Measurements from ENCODE around the gene ATP10B.
A peak's percentile ranks its signal among the peaks of the same experiment; 100 is the strongest.

ATP10B gene

GRCh38 chr5:160547061-160547460 lies 304.9 kb downstream of the ATP10B start:
- DNase-seq: no peak

DNA sequence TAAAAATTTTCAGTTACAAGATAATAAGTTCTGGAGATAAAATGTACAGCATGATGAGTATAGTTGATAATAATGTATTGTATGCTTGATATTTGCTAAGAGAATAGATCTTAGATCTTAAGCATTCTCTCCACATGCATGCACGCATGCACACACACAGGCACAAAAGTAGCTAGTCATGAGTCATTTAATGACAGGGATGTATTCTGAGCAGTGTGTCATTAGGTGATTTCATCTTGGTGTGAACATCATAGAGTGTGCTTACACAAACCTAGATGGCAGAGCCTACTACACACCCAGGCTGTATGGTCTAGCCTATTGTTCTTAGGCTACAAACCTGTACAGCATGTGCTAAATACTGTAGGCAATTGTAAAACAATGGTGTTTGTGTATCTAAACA lies 306.2 kb downstream of the ATP10B start:
- DNase-seq: peak; percentile 29

GRCh38 chr5:160543395-160543794 lies 308.6 kb downstream of the ATP10B start:
- DNase-seq: peak; percentile 12

GRCh38 chr5:160542840-160543239 lies 309.2 kb downstream of the ATP10B start:
- no peak for DNase-seq

DNA sequence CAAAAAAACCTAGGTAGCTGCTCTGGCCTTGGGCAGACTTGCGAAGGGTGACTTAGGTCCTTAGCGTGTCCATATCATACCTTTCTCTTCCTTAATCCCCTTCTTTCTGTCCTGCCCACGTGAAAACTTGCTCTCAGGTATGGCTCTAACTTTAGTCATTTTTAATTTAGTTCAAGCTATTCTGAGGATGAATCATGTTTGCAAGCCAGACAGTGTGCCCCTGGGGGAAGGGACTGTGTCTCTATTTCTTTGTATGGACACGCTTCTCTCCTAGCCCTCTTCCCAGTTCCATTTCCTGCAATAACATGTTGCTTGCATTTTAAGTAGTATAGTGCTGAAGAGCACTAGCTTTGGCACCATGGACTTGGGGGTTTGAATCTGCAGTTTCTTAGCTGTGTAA lies 309.7 kb downstream of the ATP10B start:
- DNase-seq: peak; percentile 27

DNA sequence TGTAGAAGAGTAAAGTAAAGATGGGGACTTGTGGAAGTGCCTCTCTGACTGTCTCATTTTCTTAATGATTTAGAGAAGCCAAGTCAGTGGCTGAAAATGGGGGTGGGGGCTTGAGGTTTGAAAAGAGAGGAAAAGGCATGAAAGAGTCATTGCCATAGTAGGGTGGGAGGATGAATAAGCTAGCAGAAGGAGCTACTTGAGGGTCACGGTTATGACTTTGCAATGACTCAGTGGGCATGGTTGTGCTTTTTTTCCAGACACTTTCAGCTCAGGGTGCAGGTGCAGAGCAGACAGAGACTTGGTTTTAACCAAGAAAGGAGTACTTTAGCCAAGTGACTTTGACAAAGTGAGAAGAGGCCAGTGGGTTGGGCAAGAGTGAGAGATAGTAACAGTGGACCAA lies 312.6 kb downstream of the ATP10B start:
- DNase-seq: peak; percentile 49

DNA sequence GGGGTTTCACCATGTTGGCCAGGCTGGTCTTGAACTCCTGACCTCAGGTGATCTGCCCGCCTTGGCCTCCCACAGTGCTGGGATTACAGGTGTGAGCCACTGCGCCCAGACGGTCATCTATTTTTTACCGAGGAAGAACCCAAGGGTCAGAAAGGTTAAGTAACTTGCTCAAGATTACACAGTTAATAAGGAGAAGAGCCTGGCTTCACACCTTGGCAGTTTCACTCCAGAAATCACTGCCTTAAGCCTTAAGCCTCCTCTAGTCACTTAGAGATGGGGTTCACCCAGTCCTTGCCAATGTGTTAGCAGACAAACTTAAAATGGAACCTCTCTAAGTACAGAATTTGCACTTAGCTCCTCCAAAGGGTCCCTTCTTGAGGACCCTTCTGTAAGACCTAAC lies 314.1 kb downstream of the ATP10B start:
- no peak for DNase-seq

GRCh38 chr5:160537116-160537515 lies 314.9 kb downstream of the ATP10B start:
- no peak for DNase-seq

- DNase-seq: no peak
Observed at GRCh38 chr5:160534914-160535313, 317.1 kb downstream of the ATP10B start.

DNA sequence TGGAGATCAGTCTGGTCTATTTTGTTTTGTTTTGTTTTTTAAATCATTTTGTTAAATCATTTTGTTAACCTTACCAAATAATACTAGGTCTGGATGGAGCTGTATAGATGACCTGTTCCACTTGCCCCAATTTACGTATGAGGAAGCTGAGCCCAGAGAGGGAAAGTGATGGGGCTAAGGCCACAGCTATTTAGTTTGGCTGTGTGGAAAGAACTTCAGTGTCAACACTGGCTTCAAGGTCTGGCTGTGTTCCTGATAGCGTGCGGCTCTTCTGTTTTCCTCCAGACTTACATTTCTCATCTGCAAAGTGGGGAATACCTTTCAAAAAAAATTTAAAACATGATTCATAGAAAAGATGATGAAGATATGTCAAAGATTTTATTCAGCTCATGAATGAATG lies 317.9 kb downstream of the ATP10B start:
- DNase-seq: no peak

GRCh38 chr5:160525471-160526261 lies 326.3 kb downstream of the ATP10B start:
- no peak for DNase-seq

- DNase-seq: peak; percentile 20
Observed at GRCh38 chr5:160524827-160525226, 327.2 kb downstream of the ATP10B start.

GRCh38 chr5:160523502-160524163 lies 328.4 kb downstream of the ATP10B start:
- DNase-seq: no peak

GRCh38 chr5:160521392-160521663 lies 330.7 kb downstream of the ATP10B start:
- DNase-seq: no peak

DNA sequence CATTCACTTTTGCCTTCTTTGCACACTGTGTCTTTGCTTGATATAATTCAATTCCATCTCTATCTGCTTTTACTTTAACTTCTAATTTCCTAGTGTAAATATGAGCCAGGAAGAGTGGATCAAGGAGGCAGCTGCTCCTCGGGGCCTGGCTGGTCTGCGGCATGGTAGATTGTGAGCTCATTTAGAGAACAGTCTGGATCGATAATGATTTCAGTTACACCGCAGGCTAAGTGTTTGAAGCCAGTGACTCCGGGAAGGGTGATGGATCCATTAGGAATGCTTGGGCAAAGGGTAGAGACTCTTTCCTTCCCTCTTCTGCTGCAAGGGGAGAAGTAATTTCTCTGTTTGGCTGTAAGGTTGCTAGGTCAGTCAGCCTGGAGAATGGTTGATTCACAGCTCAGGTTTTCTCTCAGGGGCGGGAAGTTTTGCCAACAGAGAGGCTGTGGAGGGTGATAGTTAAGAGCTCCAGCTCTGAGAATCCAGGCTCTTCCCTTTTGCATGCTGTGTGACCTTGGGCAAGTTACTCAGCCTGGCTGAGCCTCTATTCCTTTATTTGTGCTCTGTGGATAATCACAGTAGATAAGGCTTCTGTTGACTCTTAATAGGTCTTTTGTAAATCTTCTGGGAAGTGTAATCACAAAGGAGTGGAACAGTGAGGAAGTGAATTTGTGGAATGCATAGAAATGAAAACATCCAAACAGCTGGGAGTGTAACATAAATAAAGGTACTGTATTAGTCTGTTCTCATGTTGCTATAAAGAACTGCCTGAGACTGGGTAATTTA lies 331.2 kb downstream of the ATP10B start:
- DNase-seq: no peak

DNA sequence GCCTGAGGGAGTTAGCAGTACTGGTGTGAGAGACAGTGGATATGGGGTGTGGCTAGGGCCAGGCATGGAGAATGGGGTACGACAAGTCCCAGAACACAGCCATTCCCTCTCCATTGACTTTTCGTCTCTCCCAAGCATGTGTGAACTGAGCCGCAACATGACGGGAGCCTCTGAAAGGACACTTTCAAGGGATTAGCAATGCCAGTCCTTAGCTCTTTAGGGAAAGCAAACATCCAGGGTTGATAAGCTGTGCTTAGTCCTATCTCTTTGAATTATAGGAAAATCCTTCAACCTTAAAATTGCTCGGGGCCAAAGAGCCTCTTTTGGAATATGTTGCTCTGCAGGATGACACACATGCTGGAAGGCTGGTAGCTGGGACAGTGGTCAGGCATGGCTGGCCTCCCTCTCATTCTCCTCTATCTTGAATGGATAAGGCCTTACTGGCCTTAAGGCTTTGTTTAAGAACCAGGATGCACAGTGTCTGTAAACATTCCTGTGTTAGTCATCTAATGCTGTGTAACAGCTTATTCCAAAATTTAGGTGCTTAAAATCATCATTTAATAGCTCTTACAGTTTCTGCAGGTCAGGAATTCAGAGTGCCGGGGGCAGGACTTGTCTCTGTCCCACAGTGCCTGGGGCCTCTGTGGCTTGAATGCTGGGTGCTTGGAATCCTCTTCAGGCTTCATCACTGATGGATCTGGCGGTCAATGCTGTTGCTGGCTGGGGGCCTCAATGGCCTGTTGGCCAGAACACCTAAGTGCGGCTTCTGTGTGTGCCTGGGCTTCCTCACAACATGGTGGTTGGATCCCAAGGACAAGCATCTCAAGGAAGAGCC lies 335.1 kb downstream of the ATP10B start:
- no peak for DNase-seq

GRCh38 chr5:160514866-160515265 lies 337.1 kb downstream of the ATP10B start:
- no peak for DNase-seq

DNA sequence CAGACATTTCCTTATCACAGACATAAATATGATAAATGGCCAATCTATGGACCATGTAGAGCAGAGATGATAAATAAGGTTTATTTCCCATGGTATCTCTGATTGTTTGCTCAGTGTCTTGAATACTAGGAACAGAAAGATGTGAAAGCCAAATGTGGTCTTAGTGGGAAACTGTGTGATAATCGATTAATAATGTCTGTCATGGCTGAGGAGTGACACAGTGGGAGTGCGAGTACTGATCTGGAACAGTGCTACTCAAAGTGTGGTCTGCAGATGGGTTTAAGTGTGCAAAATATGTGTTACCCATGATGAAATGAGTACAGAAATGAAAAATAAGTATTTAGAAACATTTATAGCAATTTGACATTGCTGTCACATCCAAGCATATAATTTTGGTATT lies 337.8 kb downstream of the ATP10B start:
- no peak for DNase-seq

GRCh38 chr5:160513485-160513884 lies 338.5 kb downstream of the ATP10B start:
- no peak for DNase-seq

All from fibroblast of skin of right biceps (primary cell).